ENCODE measurements around the gene DNPH1.

DNPH1 gene

GRCh38 chr6:43207286-43207685 is 22.0 kb downstream of the DNPH1 start:
- no peak for DNase-seq

GRCh38 chr6:43205849-43206248 is 23.4 kb downstream of the DNPH1 start:
- DNase-seq = no peak

GRCh38 chr6:43204271-43205105 is 24.8 kb downstream of the DNPH1 start:
- no peak for DNase-seq

GRCh38 chr6:43203718-43204095 is 25.6 kb downstream of the DNPH1 start:
- no peak for DNase-seq

- no peak for DNase-seq
Observed at GRCh38 chr6:43203029-43203717, 26.1 kb downstream of the DNPH1 start.

GRCh38 chr6:43202451-43202850 is 26.8 kb downstream of the DNPH1 start:
- no peak for DNase-seq

GRCh38 chr6:43200541-43200940 is 28.7 kb downstream of the DNPH1 start:
- no peak for DNase-seq

GRCh38 chr6:43199912-43200311 is 29.4 kb downstream of the DNPH1 start:
- no peak for DNase-seq

GRCh38 chr6:43196337-43196736 is 32.9 kb downstream of the DNPH1 start:
- no peak for DNase-seq

- no peak for DNase-seq
Observed at GRCh38 chr6:43193929-43194328, 35.4 kb downstream of the DNPH1 start.

- no peak for DNase-seq
Observed at GRCh38 chr6:43192911-43193310, 36.4 kb downstream of the DNPH1 start.

- no peak for DNase-seq
Observed at GRCh38 chr6:43189776-43190304, 39.4 kb downstream of the DNPH1 start.

GRCh38 chr6:43188426-43188825 is 40.9 kb downstream of the DNPH1 start:
- DNase-seq = no peak

- DNase-seq = no peak
Observed at GRCh38 chr6:43187821-43188220, 41.5 kb downstream of the DNPH1 start.

GRCh38 chr6:43186706-43187105 is 42.6 kb downstream of the DNPH1 start:
- no peak for DNase-seq

GRCh38 chr6:43186019-43186418 is 43.3 kb downstream of the DNPH1 start:
- no peak for DNase-seq

GRCh38 chr6:43185391-43185985 is 43.8 kb downstream of the DNPH1 start:
- no peak for DNase-seq

- no peak for DNase-seq
Observed at GRCh38 chr6:43184268-43184985, 44.9 kb downstream of the DNPH1 start.

- DNase-seq = no peak
Observed at GRCh38 chr6:43183441-43183840, 45.8 kb downstream of the DNPH1 start.

- no peak for DNase-seq
Observed at GRCh38 chr6:43181942-43182860, 47.1 kb downstream of the DNPH1 start, which contains the start of gene CUL9. TSS of gene CUL9 (plus strand) at chr6:43182196. CDS start at chr6:43184311, 2,115 bp downstream.

GRCh38 chr6:43181621-43181941 is 47.7 kb downstream of the DNPH1 start:
- no peak for DNase-seq

GRCh38 chr6:43180985-43181384 is 48.3 kb downstream of the DNPH1 start:
- no peak for DNase-seq

Measured in NCI-H1694 (cell line).